ENCODE measurements around the gene R3HDM4. TPM values are rescaled to one million over a fixed set of nuclear protein-coding genes. Genes with fewer than 3 reads are reported as not detected.

Gene R3HDM4
- total and polyA plus RNA-seq, 10 of the 15 experiments (the other 5 are each of a cell fraction or from before 2014, with no cell fraction given) = 1.3 to 65.8 (median 27.7) TPM

DNA sequence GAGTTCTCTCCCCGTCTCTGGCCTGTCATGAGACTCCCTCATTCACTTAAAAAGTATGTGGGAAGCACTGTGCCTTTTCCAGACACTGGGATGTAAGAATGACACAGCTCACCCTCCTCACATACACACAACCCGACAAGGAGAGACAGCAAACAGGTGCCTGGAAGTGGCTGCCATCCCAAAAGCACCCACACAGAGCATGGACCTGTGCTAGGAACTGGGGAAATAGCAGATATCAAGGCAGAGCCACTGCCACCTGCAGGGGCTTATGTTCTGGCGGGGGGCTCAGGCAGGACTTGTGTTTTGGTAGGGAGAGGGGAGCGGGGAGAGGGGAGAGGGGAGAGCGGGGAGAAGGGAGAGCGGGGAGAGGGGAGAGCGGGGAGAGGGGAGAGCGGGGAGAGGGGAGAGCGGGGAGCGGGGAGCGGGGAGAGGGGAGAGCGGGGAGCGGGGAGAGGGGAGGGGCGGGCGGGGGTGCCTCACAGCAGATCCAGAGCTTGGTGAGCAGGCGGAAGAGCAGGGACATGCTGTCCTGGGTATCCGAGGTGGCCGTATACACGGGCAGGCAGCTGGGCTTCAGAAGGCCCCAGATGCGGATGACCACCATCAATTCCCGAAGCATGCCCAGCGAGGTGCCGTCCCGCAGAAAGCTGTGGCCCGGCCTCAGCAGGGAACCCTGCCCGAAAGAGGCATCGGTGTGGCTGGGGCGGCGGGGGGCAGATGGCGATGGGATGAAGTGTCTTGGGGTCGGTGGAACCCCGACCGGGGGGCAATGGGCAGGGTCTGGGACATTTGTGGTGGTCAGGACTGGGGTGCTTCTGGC lies 41.4 kb downstream of the R3HDM4 start:
- no TSS peak for BruUV-seq (replicated peaks)
- POLR2A ChIA-PET = interaction anchor here (0.5 to 1.1 kb wide), 2 partner anchors 21 to 27 kb away, joined by 3 to 4 read pairs; partner anchors contain the start of genes MED16 and RNU6-9

More for the DNA sequence above, 41.4 kb downstream of the R3HDM4 start:
- Histone ChIP-seq H2AFZ (ENCODE audit: control insufficient read depth, low read depth, low read length) (no peak overlapping the region), H3K4me2 (ENCODE audit: control insufficient read depth, insufficient read depth) (no peak overlapping the region), H3K27me3 (replicated peaks in 1 of 2; ENCODE audit: control insufficient read depth in 2 of 2, insufficient read depth in 2 of 2, low read length in 1 of 2) (no peaks in the 10 kb centered on the region), H3K79me2 (ENCODE audit: control insufficient read depth, insufficient read depth, low read length) (no peaks in the 10 kb centered on the region), H3K4me1 (ENCODE audit: control insufficient read depth, insufficient read depth, low read length) (no peaks in the 10 kb centered on the region), H4K20me1 (ENCODE audit: control insufficient read depth, insufficient read depth) (no peaks in the 10 kb centered on the region), H3K4me3 (no peak overlapping the region), H3K9ac (ENCODE audit: control insufficient read depth, insufficient read depth, low read length) (no peak overlapping the region), H3K27ac (ENCODE audit: control insufficient read depth, insufficient read depth) (no peak overlapping the region), H3K9me3 (replicated peaks; ENCODE audit: control insufficient read depth, insufficient read depth, low read length) (no peaks in the 10 kb centered on the region), H3K36me3 (ENCODE audit: control insufficient read depth in 2 of 2, insufficient read depth in 2 of 2, low read length in 1 of 2) (no peaks in the 10 kb centered on the region; a peak in 2 of 4 replicates)
- no peak for TF ChIP-seq BACH1 (IDR thresholded peaks at IDR 0.05; ENCODE audit: borderline replicate concordance)
- TF ChIP-seq ZNF217 (IDR thresholded peaks at IDR 0.05) = no peak
- TF ChIP-seq CUX1 (IDR thresholded peaks at IDR 0.05; ENCODE audit: insufficient replicate concordance, low read depth, low read length) = no peak
- no peak for TF ChIP-seq E2F4 (IDR thresholded peaks at IDR 0.05; ENCODE audit: low read depth, low read length)
- peak; percentile 28; the same call in 1 of the 2 replicates for TF ChIP-seq POLR2A (IDR thresholded peaks at IDR 0.05; ENCODE audit: low read depth, low read length)
- no peak for FAIRE-seq
- no peak for ATAC-seq
- ChIA-PET SMC1A (ENCODE audit: uncharacterized antibody, unreplicated experiment) (no interaction called here), CTCF (no interaction called here), RAD21 (ENCODE audit: unreplicated experiment) (no interaction called here)
- WGBS (ENCODE audit: insufficient coverage, insufficient replicate concordance, low lambda C conversion rate, missing lambda C conversion rate) = 76% methylated on average over 19 of the region's 33 CpGs
- in situ Hi-C loops (cut with MboI) (no loop called here), intact Hi-C loops (cut with micrococcal nuclease; ENCODE audit: unreplicated experiment) (no loop called here)
- DNase-seq (ENCODE audit: low read depth, low spot score) = no peak

Data from GM12878 (cell line).